ENCODE measurements around the gene KCNH3. TPM values are rescaled to one million over a fixed set of nuclear protein-coding genes. Genes with fewer than 3 reads are reported as not detected.

Gene KCNH3
- total RNA-seq, 1 donor from 2014 or later = not detected

GRCh38 chr12:49562233-49562632 is 23.4 kb downstream of the KCNH3 start:
- H3K4me3 ChIP-seq = no peak overlapping the region
- H3K4me3 Mint-ChIP-seq = no peak overlapping the region
- no peak overlapping the region for H3K27ac ChIP-seq
- H3K27me3 Mint-ChIP-seq (ENCODE audit: insufficient read depth, low read depth) = peaks cover 4% of the 10 kb centered on the region
- H3K36me3 ChIP-seq = no peaks in the 10 kb centered on the region
- no peak overlapping the region for H3K27ac Mint-ChIP-seq
- DNase-seq (ENCODE audit: low spot score) = no peak
- peaks cover 17% of the 10 kb centered on the region for H3K79me2 ChIP-seq (ENCODE audit: low read depth)
- no peaks in the 10 kb centered on the region for H4K20me1 ChIP-seq (ENCODE audit: low read depth)
- no peak overlapping the region for H3K4me2 ChIP-seq
- H3K27me3 ChIP-seq = no peaks in the 10 kb centered on the region
- TF ChIP-seq EZH2 (IDR thresholded peaks at IDR 0.05) = no peak
- TF ChIP-seq EZH2phosphoT487 (IDR thresholded peaks at IDR 0.05) = no peak
- TF ChIP-seq CTCF (IDR thresholded peaks at IDR 0.05) = no peak
- H3K9me3 ChIP-seq (ENCODE audit: low read depth) = no peaks in the 10 kb centered on the region
- H2AFZ ChIP-seq (replicated peaks) = no peak overlapping the region
- H3K4me1 Mint-ChIP-seq = peaks cover 3% of the 10 kb centered on the region
- no peak overlapping the region for H3K9ac ChIP-seq
- no peaks in the 10 kb centered on the region for H3F3A ChIP-seq (ENCODE audit: low read depth)
- peaks cover 6% of the 10 kb centered on the region for H3K4me1 ChIP-seq
- no peaks in the 10 kb centered on the region for H3K9me3 Mint-ChIP-seq
- H3K36me3 Mint-ChIP-seq = peaks cover 18% of the 10 kb centered on the region

DNA sequence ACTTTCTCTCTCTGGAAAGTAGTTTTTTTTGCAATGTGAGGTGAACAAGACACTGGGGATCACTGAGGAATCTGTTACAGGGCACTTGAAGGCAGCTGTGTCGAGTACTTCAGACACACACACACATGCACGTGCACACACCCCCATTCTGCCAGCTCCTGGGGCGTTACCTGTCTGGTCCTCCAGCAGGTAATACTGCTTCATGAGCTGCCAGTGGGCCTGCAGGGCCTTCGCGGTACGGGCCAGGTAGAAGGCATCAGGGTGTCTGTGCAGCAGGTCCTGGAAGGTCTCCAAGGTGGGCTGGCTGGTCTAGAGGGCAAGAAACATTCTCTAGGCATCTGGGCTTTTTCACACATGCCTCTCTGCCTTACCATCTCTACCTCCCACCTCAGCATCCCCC is 24.0 kb downstream of the KCNH3 start:
- H4K20me1 ChIP-seq (ENCODE audit: low read depth) = no peaks in the 10 kb centered on the region
- no peak overlapping the region for H3K4me3 ChIP-seq
- peaks cover 5% of the 10 kb centered on the region for H3K4me1 Mint-ChIP-seq
- no peak overlapping the region for H3K4me3 Mint-ChIP-seq
- H3K27ac ChIP-seq = no peak overlapping the region
- H3K79me2 ChIP-seq (ENCODE audit: low read depth) = peaks cover 23% of the 10 kb centered on the region
- H3K9ac ChIP-seq = no peak overlapping the region
- TF ChIP-seq CTCF (IDR thresholded peaks at IDR 0.05) (no peak), EZH2 (IDR thresholded peaks at IDR 0.05) (no peak), EZH2phosphoT487 (IDR thresholded peaks at IDR 0.05) (no peak)
- H3K4me2 ChIP-seq = no peak overlapping the region
- no peak overlapping the region for H3K27ac Mint-ChIP-seq
- H3K9me3 ChIP-seq (ENCODE audit: low read depth) = no peaks in the 10 kb centered on the region
- H3K36me3 Mint-ChIP-seq = peaks cover 18% of the 10 kb centered on the region
- H2AFZ ChIP-seq (replicated peaks) = no peak overlapping the region
- H3F3A ChIP-seq (ENCODE audit: low read depth) = no peaks in the 10 kb centered on the region
- no peak for DNase-seq (ENCODE audit: low spot score)
- H3K9me3 Mint-ChIP-seq = no peaks in the 10 kb centered on the region
- peaks cover 6% of the 10 kb centered on the region for H3K4me1 ChIP-seq
- peaks cover 7% of the 10 kb centered on the region for H3K27me3 Mint-ChIP-seq (ENCODE audit: insufficient read depth, low read depth)
- H3K27me3 ChIP-seq = no peaks in the 10 kb centered on the region
- no peaks in the 10 kb centered on the region for H3K36me3 ChIP-seq

GRCh38 chr12:49563951-49564685 is 25.3 kb downstream of the KCNH3 start:
- Mint-ChIP-seq H3K27me3 (ENCODE audit: insufficient read depth, low read depth) (peaks cover 10% of the 10 kb centered on the region), H3K27ac (no peak overlapping the region), H3K9me3 (no peaks in the 10 kb centered on the region), H3K36me3 (peaks cover 17% of the 10 kb centered on the region), H3K4me3 (no peak overlapping the region), H3K4me1 (peaks cover 13% of the 10 kb centered on the region)
- DNase-seq (ENCODE audit: low spot score) = no peak
- H3K36me3 ChIP-seq = no peaks in the 10 kb centered on the region
- H3F3A ChIP-seq (ENCODE audit: low read depth) = no peaks in the 10 kb centered on the region
- peaks cover 10% of the 10 kb centered on the region for H3K4me1 ChIP-seq
- no peaks in the 10 kb centered on the region for H4K20me1 ChIP-seq (ENCODE audit: low read depth)
- TF ChIP-seq EZH2phosphoT487 (IDR thresholded peaks at IDR 0.05) (no peak), EZH2 (IDR thresholded peaks at IDR 0.05) (no peak), CTCF (IDR thresholded peaks at IDR 0.05) (no peak)
- H3K9ac ChIP-seq = no peak overlapping the region
- H3K4me2 ChIP-seq = no peak overlapping the region
- H3K27me3 ChIP-seq = no peaks in the 10 kb centered on the region
- no peaks in the 10 kb centered on the region for H3K9me3 ChIP-seq (ENCODE audit: low read depth)
- H3K4me3 ChIP-seq = no peak overlapping the region
- H2AFZ ChIP-seq (replicated peaks) = no peak overlapping the region
- no peak overlapping the region for H3K27ac ChIP-seq
- peaks cover 33% of the 10 kb centered on the region for H3K79me2 ChIP-seq (ENCODE audit: low read depth)

Measured in neural progenitor cell (in vitro differentiated cells).